SK-N-SH (cell line): ENCODE results near the gene SLC22A4.

Source experiments
- CHD2 ChIP-seq: fragments of 150-350 bp; IDR thresholded peaks from 2 replicates; pipeline ENCODE4 v1.6.1; 2018; ENCODE audit warnings: low read length; ENCODE audit not compliant: partially characterized antibody
- CTCF ChIP-seq: fragments of 200-600 bp; sonication (generic); IDR thresholded peaks from 2 replicates; pipeline ENCODE4 v1.6.1; 2017; ENCODE audit warnings: antibody characterized with exemption, mild to moderate bottlenecking, moderate library complexity
- ELF1 ChIP-seq: IDR thresholded peaks from 2 replicates; pipeline ENCODE4 v1.4.0; 2012
- EP300 ChIP-seq, 2 experiments: IDR thresholded peaks; 2 replicates each; pipeline versions ENCODE4 v1.4.0 to v1.6.1; 2012; ENCODE audit warnings: borderline replicate concordance in 1 of 2, low read depth in 1 of 2, low read length in 1 of 2
- EZH2phosphoT487 ChIP-seq: fragments of 200-600 bp; sonication (generic); IDR thresholded peaks from 2 replicates; pipeline ENCODE4 v1.6.1; 2017; ENCODE audit warnings: low read depth, mixed run types, mild to moderate bottlenecking, antibody characterized with exemption, moderate library complexity, borderline replicate concordance
- GABPA ChIP-seq: IDR thresholded peaks from 2 replicates; pipeline ENCODE4 v1.4.0; 2012; ENCODE audit warnings: low read depth, mild to moderate bottlenecking
- MEF2A ChIP-seq: IDR thresholded peaks from 2 replicates; pipeline ENCODE4 v1.4.0; 2012; ENCODE audit warnings: low read depth, borderline replicate concordance
- NFIC ChIP-seq: IDR thresholded peaks from 2 replicates; pipeline ENCODE4 v1.4.0; 2012; ENCODE audit warnings: borderline replicate concordance
- POLR2AphosphoS5 ChIP-seq: IDR thresholded peaks from 2 replicates; pipeline ENCODE4 v1.6.1; 2012; ENCODE audit warnings: low read depth, low read length
- RAD21 ChIP-seq: IDR thresholded peaks from 2 replicates; pipeline ENCODE4 v1.6.1; 2012; ENCODE audit warnings: mild to moderate bottlenecking, low read length
- RCOR1 ChIP-seq: fragments of 150-350 bp; IDR thresholded peaks from 2 replicates; pipeline ENCODE4 v1.6.1; 2017; ENCODE audit warnings: antibody characterized with exemption, low read length
- RFX5 ChIP-seq: IDR thresholded peaks from 2 replicates; pipeline ENCODE4 v1.6.1; 2012; ENCODE audit warnings: mild to moderate bottlenecking, improper control_type of control experiment, low read length
- SMC3 ChIP-seq: IDR thresholded peaks from 2 replicates; pipeline ENCODE4 v1.6.1; 2012; ENCODE audit warnings: low read depth, low read length, improper control_type of control experiment
- USF1 ChIP-seq: IDR thresholded peaks from 2 replicates; pipeline ENCODE4 v1.4.0; 2012; ENCODE audit warnings: low read depth, borderline replicate concordance

GRCh38 chr5:132261881-132262845 is 32.0 kb upstream of the SLC22A4 start:
- no peak for TF ChIP-seq POLR2AphosphoS5
- no peak for TF ChIP-seq EP300 (IDR thresholded peaks at IDR 0.05; ENCODE audit: borderline replicate concordance in 1 of 2, low read depth in 1 of 2, low read length in 1 of 2)
- TF ChIP-seq CHD2: no peak
- no peak for TF ChIP-seq GABPA
- TF ChIP-seq CTCF: no peak
- no peak for TF ChIP-seq RAD21
- no peak for TF ChIP-seq MEF2A
- no peak for TF ChIP-seq USF1
- TF ChIP-seq SMC3: no peak
- no peak for TF ChIP-seq ELF1
- TF ChIP-seq RFX5: no peak
- no peak for TF ChIP-seq NFIC
- TF ChIP-seq EZH2phosphoT487: no peak
- no peak for TF ChIP-seq RCOR1
